Activated CD4-positive, alpha-beta memory T cell treated with anti-CD3 and anti-CD28 coated beads for 36 hours (primary cell): ENCODE measurements around the gene GPC5. TPM values are rescaled to one million over a fixed set of nuclear protein-coding genes. Genes with fewer than 3 reads are reported as not detected.
"Not testable (repeated sequence)": the region's sequence is repeated elsewhere in the genome, so short reads cannot be mapped to it uniquely, and the experiment has no call there.

Source experiments
- CTCF ChIA-PET: fragments of 350-600 bp; sonication (Branson Sonifier 250); formaldehyde crosslinking; loops from one replicate; lab custom pipeline; 2021; ENCODE audit warnings: antibody characterized with exemption, inconsistent platforms; lab: Charles Lee
- POLR2A ChIA-PET: fragments of 350-600 bp; sonication (Branson Sonifier 250); formaldehyde crosslinking; loops from one replicate; lab custom pipeline; 2021; ENCODE audit warnings: antibody characterized with exemption; lab: Charles Lee
- DNase-seq: peaks from one replicate; pipeline ENCODE4 v3.0.0-alpha.2; 2020
- H3K27ac Mint-ChIP-seq: one replicate; pipeline ENCODE4 v1.8.0; 2021; ENCODE audit warnings: mixed read lengths
- H3K27me3 Mint-ChIP-seq: one replicate; pipeline ENCODE4 v1.8.0; 2021; ENCODE audit warnings: mixed read lengths
- H3K36me3 Mint-ChIP-seq: one replicate; pipeline ENCODE4 v1.8.0; 2021; ENCODE audit warnings: mixed read lengths
- H3K4me1 Mint-ChIP-seq: one replicate; pipeline ENCODE4 v1.8.0; 2021; ENCODE audit warnings: low read depth, mixed read lengths
- H3K4me3 Mint-ChIP-seq: one replicate; pipeline ENCODE4 v1.8.0; 2021; ENCODE audit warnings: mild to moderate bottlenecking, mixed read lengths
- H3K9me3 Mint-ChIP-seq: one replicate; pipeline ENCODE4 v1.8.0; 2021; ENCODE audit warnings: mixed read lengths
- intact Hi-C: fragments of 100-400 bp; cut with micrococcal nuclease; formaldehyde crosslinking; loops from one replicate; pipeline ENCODE4 v1.15.1; 2023
- total RNA-seq, 2 experiments: library from RNA; stranded (reverse); gene quantifications; one replicate each; pipeline ENCODE4 v1.2.3, GENCODE V29; 2021

Gene GPC5
- total RNA-seq, 2 experiments from 2014 or later, result 0.17 to 0.29 TPM

GRCh38 chr13:92682832-92683517 lies 1284.6 kb downstream of the GPC5 start:
- ChIA-PET POLR2A (no interaction called here), CTCF (no interaction called here)
- H3K27me3 Mint-ChIP-seq, result no peaks in the 10 kb centered on the region
- intact Hi-C loops, result no loop called here
- H3K9me3 Mint-ChIP-seq, result peaks cover 9% of the 10 kb centered on the region
- no peak for DNase-seq
- H3K36me3 Mint-ChIP-seq, result no peaks in the 10 kb centered on the region
- H3K4me3 Mint-ChIP-seq, result no peak overlapping the region
- H3K27ac Mint-ChIP-seq, result no peak overlapping the region
- no peaks in the 10 kb centered on the region for H3K4me1 Mint-ChIP-seq

GRCh38 chr13:92694047-92694446 lies 1295.6 kb downstream of the GPC5 start:
- intact Hi-C loops, result no loop called here
- no peak for DNase-seq
- H3K4me1 Mint-ChIP-seq, result no peaks in the 10 kb centered on the region
- POLR2A ChIA-PET, result no interaction called here
- CTCF ChIA-PET, result no interaction called here
- no peaks in the 10 kb centered on the region for H3K27me3 Mint-ChIP-seq
- H3K4me3 Mint-ChIP-seq, result no peak overlapping the region
- no peak overlapping the region for H3K27ac Mint-ChIP-seq
- no peaks in the 10 kb centered on the region for H3K36me3 Mint-ChIP-seq
- peaks cover 25% of the 10 kb centered on the region for H3K9me3 Mint-ChIP-seq

- CTCF ChIA-PET, DNase-seq, H3K36me3 Mint-ChIP-seq, H3K27ac Mint-ChIP-seq, H3K4me1 Mint-ChIP-seq, H3K27me3 Mint-ChIP-seq, intact Hi-C loops, H3K4me3 Mint-ChIP-seq, POLR2A ChIA-PET: not testable (repeated sequence)
- peaks cover 31% of the 10 kb centered on the region for H3K9me3 Mint-ChIP-seq
Observed at GRCh38 chr13:92695827-92696226, 1297.4 kb downstream of the GPC5 start.

GRCh38 chr13:92716749-92717148 lies 1318.3 kb downstream of the GPC5 start:
- Mint-ChIP-seq H3K36me3 (no peaks in the 10 kb centered on the region), H3K4me3 (no peak overlapping the region), H3K27me3 (no peaks in the 10 kb centered on the region), H3K4me1 (no peaks in the 10 kb centered on the region), H3K9me3 (peaks cover 3% of the 10 kb centered on the region), H3K27ac (no peak overlapping the region)
- ChIA-PET POLR2A (no interaction called here), CTCF (no interaction called here)
- no peak for DNase-seq
- intact Hi-C loops, result no loop called here

GRCh38 chr13:92717857-92718256 lies 1319.4 kb downstream of the GPC5 start:
- Mint-ChIP-seq H3K9me3 (peaks cover 3% of the 10 kb centered on the region), H3K4me1 (no peaks in the 10 kb centered on the region), H3K36me3 (no peaks in the 10 kb centered on the region), H3K4me3 (no peak overlapping the region), H3K27ac (no peak overlapping the region), H3K27me3 (no peaks in the 10 kb centered on the region)
- no peak for DNase-seq
- intact Hi-C loops, result no loop called here
- ChIA-PET POLR2A (no interaction called here), CTCF (no interaction called here)

- Mint-ChIP-seq H3K4me1 (no peaks in the 10 kb centered on the region), H3K27me3 (no peaks in the 10 kb centered on the region), H3K4me3 (no peak overlapping the region), H3K36me3 (no peaks in the 10 kb centered on the region), H3K9me3 (no peaks in the 10 kb centered on the region), H3K27ac (no peak overlapping the region)
- DNase-seq, result no peak
- CTCF ChIA-PET, result no interaction called here
- POLR2A ChIA-PET, result no interaction called here
- intact Hi-C loops, result no loop called here
Observed at GRCh38 chr13:92719868-92720267, 1321.4 kb downstream of the GPC5 start.

- Mint-ChIP-seq H3K27me3 (no peaks in the 10 kb centered on the region), H3K4me3 (no peak overlapping the region), H3K27ac (no peak overlapping the region), H3K4me1 (no peaks in the 10 kb centered on the region), H3K36me3 (no peaks in the 10 kb centered on the region), H3K9me3 (peaks cover 2% of the 10 kb centered on the region)
- intact Hi-C loops, result no loop called here
- no peak for DNase-seq
- ChIA-PET CTCF (no interaction called here), POLR2A (no interaction called here)
Observed at GRCh38 chr13:92721620-92722019, 1323.2 kb downstream of the GPC5 start.

GRCh38 chr13:92727118-92727517 lies 1328.7 kb downstream of the GPC5 start:
- H3K9me3 Mint-ChIP-seq, result peaks cover 2% of the 10 kb centered on the region
- POLR2A ChIA-PET, result no interaction called here
- H3K4me1 Mint-ChIP-seq, result no peaks in the 10 kb centered on the region
- H3K36me3 Mint-ChIP-seq, result no peaks in the 10 kb centered on the region
- CTCF ChIA-PET, result no interaction called here
- H3K27ac Mint-ChIP-seq, result no peak overlapping the region
- H3K4me3 Mint-ChIP-seq, result no peak overlapping the region
- no peaks in the 10 kb centered on the region for H3K27me3 Mint-ChIP-seq
- intact Hi-C loops, result no loop called here
- no peak for DNase-seq

- H3K4me1 Mint-ChIP-seq, result no peaks in the 10 kb centered on the region
- CTCF ChIA-PET, result no interaction called here
- intact Hi-C loops, result no loop called here
- peaks cover 4% of the 10 kb centered on the region for H3K9me3 Mint-ChIP-seq
- no peak overlapping the region for H3K4me3 Mint-ChIP-seq
- POLR2A ChIA-PET, result no interaction called here
- no peak overlapping the region for H3K27ac Mint-ChIP-seq
- H3K27me3 Mint-ChIP-seq, result no peaks in the 10 kb centered on the region
- H3K36me3 Mint-ChIP-seq, result no peaks in the 10 kb centered on the region
- no peak for DNase-seq
Observed at GRCh38 chr13:92734068-92734467, 1335.6 kb downstream of the GPC5 start.

GRCh38 chr13:92734545-92734944 lies 1336.1 kb downstream of the GPC5 start:
- no peak for DNase-seq

GRCh38 chr13:92735909-92736308 lies 1337.5 kb downstream of the GPC5 start:
- no peak for DNase-seq
- no peaks in the 10 kb centered on the region for H3K27me3 Mint-ChIP-seq
- ChIA-PET CTCF (no interaction called here), POLR2A (no interaction called here)
- no peak overlapping the region for H3K4me3 Mint-ChIP-seq
- H3K27ac Mint-ChIP-seq, result no peak overlapping the region
- intact Hi-C loops, result no loop called here
- H3K4me1 Mint-ChIP-seq, result no peaks in the 10 kb centered on the region
- no peaks in the 10 kb centered on the region for H3K36me3 Mint-ChIP-seq
- H3K9me3 Mint-ChIP-seq, result peaks cover 8% of the 10 kb centered on the region

More at GRCh38 chr13:92734545-92734944, 1336.1 kb downstream of the GPC5 start:
- H3K27ac Mint-ChIP-seq, result no peak overlapping the region
- H3K4me1 Mint-ChIP-seq, result no peaks in the 10 kb centered on the region
- no peaks in the 10 kb centered on the region for H3K36me3 Mint-ChIP-seq
- H3K27me3 Mint-ChIP-seq, result no peaks in the 10 kb centered on the region
- ChIA-PET POLR2A (no interaction called here), CTCF (no interaction called here)
- no peak overlapping the region for H3K4me3 Mint-ChIP-seq
- peaks cover 4% of the 10 kb centered on the region for H3K9me3 Mint-ChIP-seq
- intact Hi-C loops, result no loop called here

GRCh38 chr13:92739306-92739818 lies 1340.9 kb downstream of the GPC5 start:
- DNase-seq, result no peak
- no peaks in the 10 kb centered on the region for H3K27me3 Mint-ChIP-seq
- ChIA-PET POLR2A (no interaction called here), CTCF (no interaction called here)
- no peaks in the 10 kb centered on the region for H3K4me1 Mint-ChIP-seq
- intact Hi-C loops, result no loop called here
- H3K36me3 Mint-ChIP-seq, result no peaks in the 10 kb centered on the region
- H3K27ac Mint-ChIP-seq, result no peak overlapping the region
- no peak overlapping the region for H3K4me3 Mint-ChIP-seq
- peaks cover 8% of the 10 kb centered on the region for H3K9me3 Mint-ChIP-seq

GRCh38 chr13:92743992-92744391 lies 1345.6 kb downstream of the GPC5 start:
- no peaks in the 10 kb centered on the region for H3K4me1 Mint-ChIP-seq

More at GRCh38 chr13:92743992-92744391, 1345.6 kb downstream of the GPC5 start:
- Mint-ChIP-seq H3K9me3 (peaks cover 4% of the 10 kb centered on the region), H3K27ac (no peak overlapping the region), H3K36me3 (no peaks in the 10 kb centered on the region), H3K27me3 (no peaks in the 10 kb centered on the region), H3K4me3 (no peak overlapping the region)
- POLR2A ChIA-PET, result no interaction called here
- intact Hi-C loops, result no loop called here
- CTCF ChIA-PET, result no interaction called here
- no peak for DNase-seq
